ENCODE measurements around the gene PPP1CC.

DNA sequence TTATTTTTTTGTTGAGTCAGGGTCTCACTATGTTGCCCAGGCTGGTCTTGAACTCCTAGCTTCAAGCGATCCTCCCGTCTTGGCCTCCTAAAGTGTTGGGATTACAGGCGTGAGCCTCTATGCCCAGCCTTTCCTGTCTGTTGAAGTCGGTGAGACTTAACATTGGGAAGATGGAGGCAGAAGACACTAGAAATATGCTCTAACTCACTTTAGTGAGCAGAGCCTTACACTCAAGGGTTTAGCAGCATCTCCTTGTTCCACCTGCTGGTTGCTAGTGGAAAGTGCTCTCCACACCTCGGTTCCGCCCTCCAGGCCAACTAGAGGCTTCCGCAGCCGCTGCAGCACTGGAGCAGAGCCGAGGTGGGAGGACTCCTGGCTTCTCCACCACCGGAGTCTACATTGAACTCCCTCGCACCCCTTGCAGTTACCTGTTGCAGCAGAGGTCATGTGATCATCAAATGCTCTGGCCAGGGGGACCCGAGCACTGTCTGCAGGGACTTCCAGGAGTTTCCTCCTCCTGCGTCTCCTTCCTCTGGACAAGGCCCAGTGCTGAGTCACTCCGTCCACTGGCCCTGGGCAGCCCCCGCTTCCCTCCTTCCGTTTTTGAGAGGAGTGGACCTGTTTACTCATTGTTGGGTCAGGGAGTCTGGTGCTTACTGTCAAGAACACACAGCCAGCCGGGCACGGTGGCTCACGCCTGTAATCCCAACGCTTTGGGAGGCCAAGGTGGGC lies 44.4 kb downstream of the PPP1CC start:
- TF ChIP-seq, protein P1, sequence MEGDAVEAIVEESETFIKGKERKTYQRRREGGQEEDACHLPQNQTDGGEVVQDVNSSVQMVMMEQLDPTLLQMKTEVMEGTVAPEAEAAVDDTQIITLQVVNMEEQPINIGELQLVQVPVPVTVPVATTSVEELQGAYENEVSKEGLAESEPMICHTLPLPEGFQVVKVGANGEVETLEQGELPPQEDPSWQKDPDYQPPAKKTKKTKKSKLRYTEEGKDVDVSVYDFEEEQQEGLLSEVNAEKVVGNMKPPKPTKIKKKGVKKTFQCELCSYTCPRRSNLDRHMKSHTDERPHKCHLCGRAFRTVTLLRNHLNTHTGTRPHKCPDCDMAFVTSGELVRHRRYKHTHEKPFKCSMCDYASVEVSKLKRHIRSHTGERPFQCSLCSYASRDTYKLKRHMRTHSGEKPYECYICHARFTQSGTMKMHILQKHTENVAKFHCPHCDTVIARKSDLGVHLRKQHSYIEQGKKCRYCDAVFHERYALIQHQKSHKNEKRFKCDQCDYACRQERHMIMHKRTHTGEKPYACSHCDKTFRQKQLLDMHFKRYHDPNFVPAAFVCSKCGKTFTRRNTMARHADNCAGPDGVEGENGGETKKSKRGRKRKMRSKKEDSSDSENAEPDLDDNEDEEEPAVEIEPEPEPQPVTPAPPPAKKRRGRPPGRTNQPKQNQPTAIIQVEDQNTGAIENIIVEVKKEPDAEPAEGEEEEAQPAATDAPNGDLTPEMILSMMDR (conservative IDR thresholded peaks at IDR 0.05; ENCODE audit: low read length): peak; percentile 80
- TF ChIP-seq EZH2phosphoT487 (IDR thresholded peaks at IDR 0.05; ENCODE audit: borderline replicate concordance): no peak
